ENCODE results near the gene SLC5A11.

Gene SLC5A11

GRCh38 chr16:24946155-24946554, 100.4 kb downstream of the SLC5A11 start:
- Histone ChIP-seq H3K36me3 (ENCODE audit: insufficient read depth) (no peaks in the 10 kb centered on the region), H3K79me2 (ENCODE audit: insufficient read depth, low read depth) (no peaks in the 10 kb centered on the region), H3K27ac (no peak overlapping the region), H3K9ac (no peak overlapping the region), H3K4me3 (IDR thresholded peaks at IDR 0.05; ENCODE audit: insufficient read depth, low read depth, low read length) (no peak overlapping the region), H2AFZ (ENCODE audit: low read depth) (no peak overlapping the region), H3K4me2 (no peak overlapping the region), H3K27me3 (ENCODE audit: insufficient read depth, low read depth) (no peaks in the 10 kb centered on the region), H4K20me1 (ENCODE audit: insufficient read depth) (no peaks in the 10 kb centered on the region), H3K4me1 (ENCODE audit: low read depth, poor library complexity, severe bottlenecking) (no peaks in the 10 kb centered on the region)
- no peak for TF ChIP-seq CTCF (conservative IDR thresholded peaks at IDR 0.05; ENCODE audit: low read depth, low read length)

- no peak overlapping the region for H3K4me2 ChIP-seq
- H3K36me3 ChIP-seq (ENCODE audit: insufficient read depth) = no peaks in the 10 kb centered on the region
- no peaks in the 10 kb centered on the region for H3K4me1 ChIP-seq (ENCODE audit: low read depth, poor library complexity, severe bottlenecking)
- no peak overlapping the region for H2AFZ ChIP-seq (ENCODE audit: low read depth)
- no peaks in the 10 kb centered on the region for H3K27me3 ChIP-seq (ENCODE audit: insufficient read depth, low read depth)
- H3K9ac ChIP-seq = no peak overlapping the region
- H3K79me2 ChIP-seq (ENCODE audit: insufficient read depth, low read depth) = no peaks in the 10 kb centered on the region
- H3K27ac ChIP-seq = no peak overlapping the region
- no peak overlapping the region for H3K4me3 ChIP-seq (IDR thresholded peaks at IDR 0.05; ENCODE audit: insufficient read depth, low read depth, low read length)
- no peak for TF ChIP-seq CTCF (conservative IDR thresholded peaks at IDR 0.05; ENCODE audit: low read depth, low read length)
- H4K20me1 ChIP-seq (ENCODE audit: insufficient read depth) = no peaks in the 10 kb centered on the region
Measured at GRCh38 chr16:24950275-24950674, 104.5 kb downstream of the SLC5A11 start.

GRCh38 chr16:24953306-24953705, 107.5 kb downstream of the SLC5A11 start:
- TF ChIP-seq CTCF (conservative IDR thresholded peaks at IDR 0.05; ENCODE audit: low read depth, low read length) = no peak
- no peak overlapping the region for H3K4me2 ChIP-seq
- H3K9ac ChIP-seq = no peak overlapping the region
- H3K27me3 ChIP-seq (ENCODE audit: insufficient read depth, low read depth) = no peaks in the 10 kb centered on the region
- H2AFZ ChIP-seq (ENCODE audit: low read depth) = no peak overlapping the region
- no peaks in the 10 kb centered on the region for H3K4me1 ChIP-seq (ENCODE audit: low read depth, poor library complexity, severe bottlenecking)
- no peak overlapping the region for H3K27ac ChIP-seq
- H3K79me2 ChIP-seq (ENCODE audit: insufficient read depth, low read depth) = no peaks in the 10 kb centered on the region
- H3K36me3 ChIP-seq (ENCODE audit: insufficient read depth) = no peaks in the 10 kb centered on the region
- no peak overlapping the region for H3K4me3 ChIP-seq (IDR thresholded peaks at IDR 0.05; ENCODE audit: insufficient read depth, low read depth, low read length)
- no peaks in the 10 kb centered on the region for H4K20me1 ChIP-seq (ENCODE audit: insufficient read depth)

- Histone ChIP-seq H4K20me1 (ENCODE audit: insufficient read depth) (no peaks in the 10 kb centered on the region), H3K4me2 (no peak overlapping the region), H2AFZ (ENCODE audit: low read depth) (no peak overlapping the region), H3K36me3 (ENCODE audit: insufficient read depth) (no peaks in the 10 kb centered on the region), H3K79me2 (ENCODE audit: insufficient read depth, low read depth) (no peaks in the 10 kb centered on the region), H3K27me3 (ENCODE audit: insufficient read depth, low read depth) (no peaks in the 10 kb centered on the region), H3K4me1 (ENCODE audit: low read depth, poor library complexity, severe bottlenecking) (no peaks in the 10 kb centered on the region), H3K27ac (no peak overlapping the region), H3K9ac (no peak overlapping the region), H3K4me3 (IDR thresholded peaks at IDR 0.05; ENCODE audit: insufficient read depth, low read depth, low read length) (no peak overlapping the region)
- TF ChIP-seq CTCF (conservative IDR thresholded peaks at IDR 0.05; ENCODE audit: low read depth, low read length) = no peak
Measured at GRCh38 chr16:24953721-24954120, 108.0 kb downstream of the SLC5A11 start.
